Kidney epithelial cell (primary cell): ENCODE results near the gene CCKAR. TPM values are rescaled to one million over a fixed set of nuclear protein-coding genes. Genes with fewer than 3 reads are reported as not detected.

Source experiments
- DNase-seq: peaks from one replicate; pipeline ENCODE4 v3.0.0-alpha.2; 2010; ENCODE audit warnings: low read depth
- H3K27me3 ChIP-seq: 2 replicates; pipeline ENCODE4 v1.6.0; 2011; ENCODE audit warnings: low read length; ENCODE audit not compliant: control insufficient read depth, insufficient read depth
- H3K36me3 ChIP-seq: 2 replicates; pipeline ENCODE4 v1.5.1; 2011; ENCODE audit warnings: low read length; ENCODE audit not compliant: control insufficient read depth, insufficient read depth
- H3K4me3 ChIP-seq: 2 replicates; pipeline ENCODE4 v1.5.1; 2011; ENCODE audit warnings: low read depth, mild to moderate bottlenecking, control low read depth, low read length
- CTCF ChIP-seq: IDR thresholded peaks from 2 replicates; pipeline ENCODE4 v1.5.1; 2011; ENCODE audit warnings: mild to moderate bottlenecking, moderate library complexity, low read length, control low read depth, inconsistent platforms; ENCODE audit not compliant: insufficient read depth, poor library complexity, severe bottlenecking
- total RNA-seq: library from RNA; depleted of rRNA; stranded (reverse); fragments of >200 nt; gene quantifications from 2 replicates; pipeline ENCODE4 v1.2.3, GENCODE V29; 2015

The CCKAR gene
- total RNA-seq, 1 donor from 2014 or later, result 0.04 TPM

- no peak for TF ChIP-seq CTCF
- H3K4me3 ChIP-seq, result no peak overlapping the region
- H3K27me3 ChIP-seq, result peaks cover 7% of the 10 kb centered on the region
- DNase-seq, result no peak
- H3K36me3 ChIP-seq, result no peaks in the 10 kb centered on the region
Measured at GRCh38 chr4:26484516-26484915, 5.8 kb downstream of the CCKAR start.

DNA sequence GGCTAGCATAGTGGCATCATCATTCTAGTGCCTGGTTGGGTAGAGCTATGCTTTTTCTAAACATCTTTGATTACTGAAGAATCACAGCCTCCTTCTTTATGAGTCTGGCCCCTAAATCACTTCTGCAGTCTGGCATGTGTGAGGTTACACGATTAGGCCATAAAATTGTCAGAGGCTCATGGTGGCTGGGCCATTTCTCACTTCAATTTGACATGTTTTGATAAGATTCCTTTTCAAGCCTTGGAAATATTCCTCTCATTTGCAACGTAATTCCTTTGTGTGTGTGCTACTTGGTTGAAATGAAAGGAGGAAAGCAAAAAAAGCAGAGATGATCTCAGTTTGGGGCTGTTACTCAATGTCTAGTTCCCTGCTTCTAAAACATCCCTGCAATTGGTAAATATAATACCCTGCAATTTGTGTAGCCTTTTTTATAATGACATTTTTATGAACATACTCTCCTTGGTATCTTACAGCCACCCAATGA, 6.2 kb downstream of the CCKAR start:
- DNase-seq, result no peak
- H3K4me3 ChIP-seq, result no peak overlapping the region
- H3K27me3 ChIP-seq, result peaks cover 2% of the 10 kb centered on the region
- H3K36me3 ChIP-seq, result no peaks in the 10 kb centered on the region
- no peak for TF ChIP-seq CTCF

DNA sequence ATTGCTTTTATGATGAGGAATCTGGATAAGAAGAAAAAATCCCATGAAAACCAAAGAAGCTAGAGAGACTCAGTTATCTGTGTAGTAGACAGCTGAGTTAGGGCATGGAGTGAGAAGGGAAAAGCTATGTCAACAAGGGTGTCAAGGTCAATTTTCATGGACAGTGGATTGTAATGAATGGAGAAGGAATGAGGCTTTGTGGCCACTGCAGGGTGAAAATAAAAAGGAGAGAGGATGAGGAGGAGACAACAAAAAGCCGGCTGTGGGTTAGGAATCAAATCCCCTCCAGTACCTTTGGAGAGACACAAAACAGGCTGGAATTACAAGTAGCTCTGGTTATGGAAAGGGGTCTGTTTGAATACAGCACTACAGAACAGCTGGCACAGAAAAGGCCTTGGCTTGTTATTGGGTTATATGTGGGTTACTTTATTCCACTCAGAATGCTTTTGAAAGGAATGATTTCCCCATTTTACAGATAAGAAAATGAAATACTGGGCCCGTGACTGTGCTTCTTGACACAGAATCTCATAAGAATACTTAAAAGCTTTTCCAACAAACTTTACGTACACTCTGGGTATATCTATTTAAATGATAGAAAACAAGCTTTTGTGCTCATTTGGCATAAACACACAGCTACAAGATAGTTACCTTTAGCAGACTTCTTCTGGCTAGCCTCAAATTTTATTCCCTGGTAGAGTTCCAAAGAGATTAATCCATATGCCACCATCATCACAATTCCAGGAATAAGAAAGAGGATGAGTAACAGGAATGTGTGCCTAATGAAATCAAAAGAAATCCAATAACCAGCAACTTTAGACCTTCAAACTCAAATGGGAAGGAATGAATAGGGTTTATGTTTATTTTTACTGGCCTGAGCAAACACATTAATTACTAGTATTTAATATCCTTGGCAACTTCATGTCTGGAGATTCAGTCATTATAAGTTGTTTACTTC, 7.5 kb downstream of the CCKAR start:
- Histone ChIP-seq H3K36me3 (no peaks in the 10 kb centered on the region), H3K27me3 (no peaks in the 10 kb centered on the region), H3K4me3 (no peak overlapping the region)
- TF ChIP-seq CTCF, result no peak
- DNase-seq, result no peak

DNA sequence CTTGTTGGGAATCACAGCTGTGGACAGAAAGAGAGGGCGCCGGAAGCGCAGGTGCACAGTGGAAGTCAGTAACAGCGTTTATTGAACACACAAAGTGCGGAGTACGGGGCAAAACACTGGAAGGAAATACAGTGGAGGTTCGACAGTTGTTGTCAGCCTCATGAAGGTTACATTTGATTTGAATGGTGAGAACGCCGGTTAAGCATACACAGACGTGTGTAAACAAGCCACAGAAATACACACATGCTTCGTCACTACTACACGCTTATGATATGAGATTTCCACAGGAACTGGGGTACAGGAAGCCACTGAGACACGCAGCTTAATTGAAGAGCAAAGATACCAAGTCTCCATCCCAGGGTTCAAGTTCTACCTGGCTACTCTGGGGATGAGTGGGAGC, 12.0 kb downstream of the CCKAR start:
- TF ChIP-seq CTCF, result no peak
- Histone ChIP-seq H3K4me3 (no peak overlapping the region), H3K36me3 (no peaks in the 10 kb centered on the region), H3K27me3 (no peaks in the 10 kb centered on the region)
- no peak for DNase-seq

- no peak for TF ChIP-seq CTCF
- Histone ChIP-seq H3K36me3 (no peaks in the 10 kb centered on the region), H3K4me3 (no peak overlapping the region), H3K27me3 (no peaks in the 10 kb centered on the region)
- no peak for DNase-seq
Measured at GRCh38 chr4:26476545-26476944, 13.7 kb downstream of the CCKAR start.
